ENCODE measurements around the gene C3. TPM values are rescaled to one million over a fixed set of nuclear protein-coding genes. Genes with fewer than 3 reads are reported as not detected.

C3 gene
- total RNA-seq = 100 to 1,000 TPM in 3 of 4 donors, 10 to 100 TPM in 1; 89.1 to 548 (median 264) TPM

- Histone ChIP-seq H3K36me3 (no peaks in the 10 kb centered on the region), H3K9me3 (no peaks in the 10 kb centered on the region), H3K4me1 (peaks cover 0 to 15% (median 2%) of the 10 kb centered on the region in 4 donors), H3K4me3 (peak within 1 kb of the TSS in 3 of 4 donors; percentile 4 to 28 (median 18)), H3K27ac (peak within 1 kb of the TSS in 2 of 4 donors; percentile 20 to 64), H3K27me3 (no peaks in the 10 kb centered on the region)
- TF ChIP-seq POLR2A (IDR thresholded peaks at IDR 0.05) (no peak), CTCF (IDR thresholded peaks at IDR 0.05) (no peak)
- DNase-seq = no peak
Measured at GRCh38 chr19:6720369-6721137, at the start of gene C3. Gene C3, minus strand, starts transcription at chr19:6720650. Its CDS starts 61 bp downstream, at chr19:6720589.

- TF ChIP-seq POLR2A (IDR thresholded peaks at IDR 0.05) (no peak), CTCF (IDR thresholded peaks at IDR 0.05) (peak in 4 of 6 experiments; percentile 28 to 54 (median 51))
- DNase-seq = no peak
- H3K4me1 ChIP-seq = peaks cover 0 to 9% (median 5%) of the 10 kb centered on the region in 4 donors
- peak overlapping the region in 1 of 4 donors; percentile 75 for H3K27ac ChIP-seq
- H3K4me3 ChIP-seq = no peak overlapping the region
- H3K36me3 ChIP-seq = no peaks in the 10 kb centered on the region
- no peaks in the 10 kb centered on the region for H3K9me3 ChIP-seq
- H3K27me3 ChIP-seq = no peaks in the 10 kb centered on the region
Measured at GRCh38 chr19:6769006-6769619, 48.7 kb upstream of the C3 start.

GRCh38 chr19:6768236-6768785 lies 47.9 kb upstream of the C3 start:
- Histone ChIP-seq H3K36me3 (peaks cover 0 to 3% (median 0%) of the 10 kb centered on the region in 3 donors), H3K9me3 (no peaks in the 10 kb centered on the region), H3K27me3 (no peaks in the 10 kb centered on the region), H3K4me3 (peak overlapping the region in 3 of 4 donors; percentile 44 to 63 (median 50)), H3K27ac (peak overlapping the region; percentile 75 to 97 (median 88)), H3K4me1 (peaks cover 0 to 9% (median 5%) of the 10 kb centered on the region in 4 donors)
- DNase-seq = peak in 2 of 3 donors; percentile 25 to 52
- TF ChIP-seq CTCF (IDR thresholded peaks at IDR 0.05) (no peak), POLR2A (IDR thresholded peaks at IDR 0.05) (no peak)

- Histone ChIP-seq H3K4me3 (peak within 1 kb of the TSS; percentile 44 to 70 (median 56)), H3K27me3 (no peaks in the 10 kb centered on the region), H3K36me3 (peaks cover 0 to 8% (median 0%) of the 10 kb centered on the region in 3 donors), H3K9me3 (no peaks in the 10 kb centered on the region), H3K27ac (peak within 1 kb of the TSS; percentile 75 to 97 (median 88)), H3K4me1 (peaks cover 0 to 9% (median 5%) of the 10 kb centered on the region in 4 donors)
- DNase-seq = peak; percentile 97 to 99 (median 97)
- TF ChIP-seq CTCF (IDR thresholded peaks at IDR 0.05) = peak in 1 of 6 experiments; percentile 7
- TF ChIP-seq POLR2A (IDR thresholded peaks at IDR 0.05) = peak; percentile 90 to 94
Measured at GRCh38 chr19:6767357-6768235, 47.1 kb upstream of the C3 start, which contains the start of gene SH2D3A. Gene SH2D3A, minus strand, starts transcription at chr19:6767435. Its CDS starts 3,687 bp downstream, at chr19:6763748.

GRCh38 chr19:6767081-6767356 lies 46.6 kb upstream of the C3 start:
- peaks cover 0 to 9% (median 5%) of the 10 kb centered on the region in 4 donors for H3K4me1 ChIP-seq
- no peaks in the 10 kb centered on the region for H3K27me3 ChIP-seq
- DNase-seq = no peak
- TF ChIP-seq CTCF (IDR thresholded peaks at IDR 0.05) = no peak
- no peak for TF ChIP-seq POLR2A (IDR thresholded peaks at IDR 0.05)
- peak overlapping the region; percentile 75 to 97 (median 88) for H3K27ac ChIP-seq
- no peaks in the 10 kb centered on the region for H3K9me3 ChIP-seq
- H3K4me3 ChIP-seq = peak overlapping the region; percentile 44 to 70 (median 56)
- H3K36me3 ChIP-seq = peaks cover 0 to 8% (median 0%) of the 10 kb centered on the region in 3 donors

Data from Peyer's patch (tissue), 4 donors.